ENCODE data around the gene CNTN5. TPM values are rescaled to one million over a fixed set of nuclear protein-coding genes. Genes with fewer than 3 reads are reported as not detected.

Gene CNTN5
- total RNA-seq, 1 donor = under 0.01 TPM

DNA sequence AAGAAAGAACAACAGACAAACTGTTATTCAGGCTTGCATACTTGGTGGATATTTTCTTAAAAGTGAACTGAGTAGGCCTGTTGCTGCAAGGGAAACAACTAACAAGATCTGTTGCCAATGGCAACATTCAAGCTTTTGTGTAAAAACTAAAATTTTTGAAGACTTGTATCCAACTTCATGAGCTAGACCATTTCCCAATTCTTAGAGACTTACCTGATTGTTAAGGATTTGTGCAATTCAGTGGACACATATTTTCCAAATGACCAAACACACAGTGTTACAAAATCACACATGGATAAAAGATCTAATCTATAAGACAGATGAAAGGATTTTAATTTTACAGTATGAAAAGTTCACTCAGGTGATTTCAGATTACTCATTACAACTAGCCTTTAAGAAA lies 564.1 kb downstream of the CNTN5 start:
- DNase-seq (ENCODE audit: low read depth) = no peak
- TF ChIP-seq, protein P1, sequence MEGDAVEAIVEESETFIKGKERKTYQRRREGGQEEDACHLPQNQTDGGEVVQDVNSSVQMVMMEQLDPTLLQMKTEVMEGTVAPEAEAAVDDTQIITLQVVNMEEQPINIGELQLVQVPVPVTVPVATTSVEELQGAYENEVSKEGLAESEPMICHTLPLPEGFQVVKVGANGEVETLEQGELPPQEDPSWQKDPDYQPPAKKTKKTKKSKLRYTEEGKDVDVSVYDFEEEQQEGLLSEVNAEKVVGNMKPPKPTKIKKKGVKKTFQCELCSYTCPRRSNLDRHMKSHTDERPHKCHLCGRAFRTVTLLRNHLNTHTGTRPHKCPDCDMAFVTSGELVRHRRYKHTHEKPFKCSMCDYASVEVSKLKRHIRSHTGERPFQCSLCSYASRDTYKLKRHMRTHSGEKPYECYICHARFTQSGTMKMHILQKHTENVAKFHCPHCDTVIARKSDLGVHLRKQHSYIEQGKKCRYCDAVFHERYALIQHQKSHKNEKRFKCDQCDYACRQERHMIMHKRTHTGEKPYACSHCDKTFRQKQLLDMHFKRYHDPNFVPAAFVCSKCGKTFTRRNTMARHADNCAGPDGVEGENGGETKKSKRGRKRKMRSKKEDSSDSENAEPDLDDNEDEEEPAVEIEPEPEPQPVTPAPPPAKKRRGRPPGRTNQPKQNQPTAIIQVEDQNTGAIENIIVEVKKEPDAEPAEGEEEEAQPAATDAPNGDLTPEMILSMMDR (IDR thresholded peaks at IDR 0.05; ENCODE audit: insufficient read depth, low read depth, low read length) = no peak
- H3K4me3 ChIP-seq (ENCODE audit: low read depth, low read length) = no peak overlapping the region

DNA sequence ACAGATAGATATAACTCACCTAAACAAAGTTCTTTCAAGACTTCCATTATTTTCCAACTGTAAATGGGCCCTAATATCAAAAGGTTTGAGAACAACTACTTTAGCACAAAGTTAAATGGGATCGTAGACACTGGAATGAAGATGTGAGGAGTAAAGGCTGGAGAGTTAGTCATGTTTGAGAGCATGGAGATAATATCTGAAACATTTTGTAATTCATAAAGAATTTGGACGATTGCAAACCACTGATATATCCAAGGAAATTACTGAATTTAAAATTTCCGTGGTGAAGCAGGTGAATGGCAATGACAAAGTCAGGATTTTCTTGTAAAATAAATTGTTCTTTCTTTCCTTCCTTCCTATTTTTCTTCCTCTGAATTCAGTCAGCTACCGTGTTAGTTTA lies 564.9 kb downstream of the CNTN5 start:
- no peak overlapping the region for H3K4me3 ChIP-seq (ENCODE audit: low read depth, low read length)
- no peak for DNase-seq (ENCODE audit: low read depth)
- TF ChIP-seq, protein P1 (IDR thresholded peaks at IDR 0.05; ENCODE audit: insufficient read depth, low read depth, low read length) = no peak

DNA sequence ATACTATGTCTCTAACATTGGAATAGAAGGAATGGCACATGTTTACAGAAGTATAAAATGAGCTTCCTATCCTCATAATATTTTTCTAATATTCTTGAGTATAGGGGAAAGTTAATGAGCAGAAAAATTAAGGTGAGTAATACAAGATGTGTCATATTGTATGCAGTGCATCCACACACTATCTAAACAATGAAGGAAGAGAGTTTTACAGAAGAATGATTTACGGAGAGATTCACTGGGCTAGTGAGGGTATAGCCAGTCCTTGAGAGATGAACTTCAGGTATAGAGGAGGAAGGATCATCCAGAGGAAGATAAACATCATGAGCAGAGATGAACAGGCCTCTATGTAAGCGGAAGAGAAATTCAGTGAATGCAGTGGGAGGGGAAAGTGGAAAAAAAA lies 569.0 kb downstream of the CNTN5 start:
- no peak overlapping the region for H3K4me3 ChIP-seq (ENCODE audit: low read depth, low read length)
- DNase-seq (ENCODE audit: low read depth) = no peak
- TF ChIP-seq, protein P1 (IDR thresholded peaks at IDR 0.05; ENCODE audit: insufficient read depth, low read depth, low read length) = no peak

DNA sequence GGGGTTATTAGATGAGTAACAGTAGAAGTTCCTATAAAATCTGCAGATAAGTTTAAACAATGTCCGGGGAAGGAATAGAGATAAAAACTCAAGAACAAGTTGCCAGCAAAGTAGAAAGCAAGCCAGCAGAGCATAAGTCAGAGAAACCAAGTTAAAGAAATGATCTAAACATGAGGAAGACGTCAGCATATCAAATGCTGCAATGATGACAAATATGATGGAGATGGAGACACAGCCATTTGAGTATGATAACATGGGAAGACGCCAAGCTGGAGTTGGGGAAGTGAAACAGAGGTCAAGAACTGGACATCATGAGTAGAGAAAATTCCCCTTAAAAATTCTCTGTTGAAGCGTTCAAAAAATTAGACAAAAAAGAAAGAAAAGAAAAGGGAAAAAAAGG lies 571.5 kb downstream of the CNTN5 start:
- DNase-seq (ENCODE audit: low read depth) = peak; percentile 2
- TF ChIP-seq, protein P1 (IDR thresholded peaks at IDR 0.05; ENCODE audit: insufficient read depth, low read depth, low read length) = no peak
- no peak overlapping the region for H3K4me3 ChIP-seq (ENCODE audit: low read depth, low read length)

DNA sequence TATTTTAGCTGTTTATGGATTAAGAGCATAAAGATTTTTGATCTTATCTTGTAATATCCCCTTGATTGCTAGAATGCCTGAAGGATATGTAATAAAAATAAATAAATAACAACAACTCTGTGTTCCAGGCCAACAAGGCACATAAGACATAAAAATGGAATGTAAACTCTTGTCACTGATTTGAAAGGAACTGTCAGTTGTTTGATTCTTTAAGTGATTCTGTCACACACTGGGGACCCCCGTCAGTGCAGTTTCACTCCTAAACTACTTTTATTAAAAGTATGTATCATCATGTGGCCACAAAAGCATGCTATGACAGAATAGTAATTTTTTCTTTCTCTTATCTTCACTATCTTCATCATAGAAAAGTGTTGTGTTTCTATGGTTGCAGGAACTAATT lies 572.4 kb downstream of the CNTN5 start:
- H3K4me3 ChIP-seq (ENCODE audit: low read depth, low read length) = no peak overlapping the region
- TF ChIP-seq, protein P1 (IDR thresholded peaks at IDR 0.05; ENCODE audit: insufficient read depth, low read depth, low read length) = no peak
- DNase-seq (ENCODE audit: low read depth) = no peak

DNA sequence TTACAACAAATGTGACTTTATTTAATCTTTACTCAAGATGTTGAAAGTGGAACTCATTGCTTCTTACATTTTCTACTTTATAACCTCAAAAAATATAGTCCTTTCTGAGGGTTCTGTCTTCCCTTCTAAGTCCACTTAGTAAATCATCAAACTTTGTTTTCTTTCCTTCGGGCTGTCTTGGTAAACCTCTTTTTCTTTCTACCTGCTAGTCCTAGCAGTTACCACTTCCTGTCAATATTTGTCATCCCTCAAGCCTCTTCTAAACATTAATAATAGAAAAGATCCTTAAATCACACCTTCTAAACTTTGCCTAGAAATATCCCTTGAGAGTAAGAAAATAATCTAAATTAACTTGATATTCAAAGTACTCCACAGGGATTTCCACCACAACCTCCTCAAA lies 580.4 kb downstream of the CNTN5 start:
- TF ChIP-seq, protein P1 (IDR thresholded peaks at IDR 0.05; ENCODE audit: insufficient read depth, low read depth, low read length) = no peak
- H3K4me3 ChIP-seq (ENCODE audit: low read depth, low read length) = no peak overlapping the region
- no peak for DNase-seq (ENCODE audit: low read depth)

DNA sequence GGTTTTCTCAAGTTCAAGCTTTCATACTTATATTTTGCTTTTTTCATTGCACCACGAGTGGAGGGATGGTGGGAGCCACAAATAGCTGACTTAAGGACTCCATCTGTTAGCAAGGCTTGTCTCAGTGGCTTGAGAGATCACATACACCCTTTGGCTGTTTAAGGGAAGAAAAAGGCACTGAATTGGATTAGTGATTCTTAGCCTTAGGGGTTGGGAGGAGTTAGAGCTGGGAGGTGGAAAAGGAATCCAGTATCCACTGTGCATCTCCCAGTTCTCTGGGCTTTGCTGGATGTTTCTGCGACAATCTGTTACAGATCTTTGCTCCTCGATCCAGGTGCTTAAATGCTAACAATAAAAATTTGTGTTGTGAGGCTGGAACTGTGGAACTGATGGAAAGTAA lies 593.6 kb downstream of the CNTN5 start:
- H3K4me3 ChIP-seq (ENCODE audit: low read depth, low read length) = no peak overlapping the region
- no peak for DNase-seq (ENCODE audit: low read depth)
- TF ChIP-seq, protein P1 (IDR thresholded peaks at IDR 0.05; ENCODE audit: insufficient read depth, low read depth, low read length) = no peak
